Measurements from ENCODE around the gene MKRN2.
"Not testable (repeated sequence)": the region's sequence is repeated elsewhere in the genome, so short reads cannot be mapped to it uniquely, and the experiment has no call there.

GRCh38 chr3:12630843-12631242 is 74.0 kb downstream of the MKRN2 start:
- not testable (repeated sequence) for TF ChIP-seq POLR2A (IDR thresholded peaks at IDR 0.05)
- TF ChIP-seq, protein P1, sequence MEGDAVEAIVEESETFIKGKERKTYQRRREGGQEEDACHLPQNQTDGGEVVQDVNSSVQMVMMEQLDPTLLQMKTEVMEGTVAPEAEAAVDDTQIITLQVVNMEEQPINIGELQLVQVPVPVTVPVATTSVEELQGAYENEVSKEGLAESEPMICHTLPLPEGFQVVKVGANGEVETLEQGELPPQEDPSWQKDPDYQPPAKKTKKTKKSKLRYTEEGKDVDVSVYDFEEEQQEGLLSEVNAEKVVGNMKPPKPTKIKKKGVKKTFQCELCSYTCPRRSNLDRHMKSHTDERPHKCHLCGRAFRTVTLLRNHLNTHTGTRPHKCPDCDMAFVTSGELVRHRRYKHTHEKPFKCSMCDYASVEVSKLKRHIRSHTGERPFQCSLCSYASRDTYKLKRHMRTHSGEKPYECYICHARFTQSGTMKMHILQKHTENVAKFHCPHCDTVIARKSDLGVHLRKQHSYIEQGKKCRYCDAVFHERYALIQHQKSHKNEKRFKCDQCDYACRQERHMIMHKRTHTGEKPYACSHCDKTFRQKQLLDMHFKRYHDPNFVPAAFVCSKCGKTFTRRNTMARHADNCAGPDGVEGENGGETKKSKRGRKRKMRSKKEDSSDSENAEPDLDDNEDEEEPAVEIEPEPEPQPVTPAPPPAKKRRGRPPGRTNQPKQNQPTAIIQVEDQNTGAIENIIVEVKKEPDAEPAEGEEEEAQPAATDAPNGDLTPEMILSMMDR (IDR thresholded peaks at IDR 0.05) = not testable (repeated sequence)

Data from thyroid gland (tissue), 4 donors.